Hematopoietic multipotent progenitor cell treated with erythropoietin and hydrocortisone succinate and interleukin-3 and kit ligand, for 6 days (in vitro differentiated cells): Measurements from ENCODE around the gene GPRC6A.
"Not testable (repeated sequence)": the region's sequence is repeated elsewhere in the genome, so short reads cannot be mapped to it uniquely, and the experiment has no call there.

Experiments
- DNase-seq: peaks from one replicate; pipeline ENCODE4 v3.0.0-alpha.2; 2015

GPRC6A gene, protein sequence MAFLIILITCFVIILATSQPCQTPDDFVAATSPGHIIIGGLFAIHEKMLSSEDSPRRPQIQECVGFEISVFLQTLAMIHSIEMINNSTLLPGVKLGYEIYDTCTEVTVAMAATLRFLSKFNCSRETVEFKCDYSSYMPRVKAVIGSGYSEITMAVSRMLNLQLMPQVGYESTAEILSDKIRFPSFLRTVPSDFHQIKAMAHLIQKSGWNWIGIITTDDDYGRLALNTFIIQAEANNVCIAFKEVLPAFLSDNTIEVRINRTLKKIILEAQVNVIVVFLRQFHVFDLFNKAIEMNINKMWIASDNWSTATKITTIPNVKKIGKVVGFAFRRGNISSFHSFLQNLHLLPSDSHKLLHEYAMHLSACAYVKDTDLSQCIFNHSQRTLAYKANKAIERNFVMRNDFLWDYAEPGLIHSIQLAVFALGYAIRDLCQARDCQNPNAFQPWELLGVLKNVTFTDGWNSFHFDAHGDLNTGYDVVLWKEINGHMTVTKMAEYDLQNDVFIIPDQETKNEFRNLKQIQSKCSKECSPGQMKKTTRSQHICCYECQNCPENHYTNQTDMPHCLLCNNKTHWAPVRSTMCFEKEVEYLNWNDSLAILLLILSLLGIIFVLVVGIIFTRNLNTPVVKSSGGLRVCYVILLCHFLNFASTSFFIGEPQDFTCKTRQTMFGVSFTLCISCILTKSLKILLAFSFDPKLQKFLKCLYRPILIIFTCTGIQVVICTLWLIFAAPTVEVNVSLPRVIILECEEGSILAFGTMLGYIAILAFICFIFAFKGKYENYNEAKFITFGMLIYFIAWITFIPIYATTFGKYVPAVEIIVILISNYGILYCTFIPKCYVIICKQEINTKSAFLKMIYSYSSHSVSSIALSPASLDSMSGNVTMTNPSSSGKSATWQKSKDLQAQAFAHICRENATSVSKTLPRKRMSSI

DNA sequence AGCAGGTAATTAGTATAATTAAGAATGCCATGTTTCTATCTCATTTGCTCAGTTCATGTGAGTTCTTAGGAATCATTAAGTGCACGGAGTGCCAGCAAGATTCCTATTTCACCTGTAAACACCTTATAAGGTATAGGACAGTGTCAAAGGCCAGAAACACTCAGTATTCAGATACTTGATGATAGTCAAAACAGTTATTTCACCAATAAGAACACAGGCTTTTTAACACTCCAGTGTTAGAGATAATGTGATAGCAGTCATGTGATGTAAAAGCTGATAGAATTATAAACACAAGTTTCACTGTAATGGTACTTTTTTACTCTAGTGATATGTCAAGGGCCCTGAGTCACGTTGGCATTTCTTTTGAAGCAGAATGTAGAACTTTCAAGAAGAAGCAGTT is at the start of gene GPRC6A:
Gene GPRC6A (minus strand): TSS at position 101 of the 400 bp plus-strand sequence. CDS start 70 bp downstream, at position 31.
- no peak for DNase-seq

DNA sequence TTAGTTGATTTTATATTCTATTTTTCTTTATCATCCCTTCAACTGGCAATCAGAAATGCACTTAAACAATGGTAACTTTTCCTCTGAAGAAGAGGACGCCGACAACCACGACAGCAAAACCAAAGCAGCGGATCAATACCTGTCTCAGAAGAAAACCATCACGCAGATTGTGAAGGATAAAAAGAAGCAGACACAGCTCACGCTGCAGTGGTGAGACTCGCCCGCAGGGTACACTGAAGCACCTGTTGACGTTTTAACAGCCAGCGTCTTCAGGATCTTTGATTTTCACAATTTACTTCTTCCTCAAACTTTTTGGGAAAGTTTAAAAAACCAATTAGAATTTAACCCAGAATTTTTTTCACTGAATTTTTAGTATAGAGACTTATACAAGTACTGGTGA is 48.9 kb upstream of the GPRC6A start:
- DNase-seq, result no peak

DNA sequence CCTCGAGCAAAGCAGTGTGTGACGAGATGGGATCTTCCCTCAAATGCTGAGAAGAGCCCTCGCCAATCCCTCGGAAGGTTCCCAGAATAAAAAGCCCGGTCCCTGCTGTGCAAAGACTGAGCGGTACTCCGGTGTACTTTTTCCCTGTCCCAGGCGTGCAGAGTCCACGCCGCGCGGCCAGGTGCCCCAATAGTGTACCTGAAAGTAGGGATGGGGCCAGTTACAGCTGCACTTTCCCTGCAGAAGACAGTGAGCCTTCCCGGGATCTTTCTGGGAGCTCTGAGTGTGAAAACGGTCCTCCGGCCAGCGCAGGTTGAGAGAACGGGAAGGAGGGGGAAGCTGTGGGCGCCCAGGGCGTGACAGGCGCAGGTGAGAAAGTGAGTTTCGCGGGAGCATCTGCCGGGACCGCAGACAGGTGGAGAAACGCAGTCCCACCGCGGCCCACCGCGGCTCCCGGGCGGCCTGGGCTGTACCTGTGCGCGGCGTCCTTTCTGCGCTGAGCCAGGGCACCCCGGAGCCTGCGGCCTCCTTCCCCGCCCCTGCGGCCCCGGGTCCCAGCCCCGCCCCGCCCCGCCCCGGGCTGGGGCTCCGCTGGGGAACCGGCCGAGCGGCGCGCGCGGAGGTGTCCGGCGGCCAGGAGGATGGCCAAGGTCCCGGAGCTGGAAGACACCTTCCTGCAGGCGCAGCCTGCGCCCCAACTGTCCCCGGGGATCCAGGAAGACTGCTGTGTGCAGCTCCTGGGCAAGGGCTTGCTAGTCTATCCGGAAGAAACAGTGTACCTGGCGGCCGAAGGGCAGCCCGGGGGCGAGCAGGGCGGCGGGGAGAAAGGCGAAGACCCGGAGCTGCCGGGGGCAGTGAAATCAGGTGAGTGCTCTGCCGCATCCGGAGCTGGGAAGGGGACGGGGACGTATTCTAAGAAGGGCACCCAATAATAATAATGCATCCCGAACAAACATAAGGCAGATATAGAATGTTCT is 48.0 kb upstream of the GPRC6A start, which contains the start of gene RFX6:
Gene RFX6 (plus strand): TSS at position 608 of the 977 bp plus-strand sequence. CDS start 34 bp downstream, at position 642.
- no peak for DNase-seq

DNA sequence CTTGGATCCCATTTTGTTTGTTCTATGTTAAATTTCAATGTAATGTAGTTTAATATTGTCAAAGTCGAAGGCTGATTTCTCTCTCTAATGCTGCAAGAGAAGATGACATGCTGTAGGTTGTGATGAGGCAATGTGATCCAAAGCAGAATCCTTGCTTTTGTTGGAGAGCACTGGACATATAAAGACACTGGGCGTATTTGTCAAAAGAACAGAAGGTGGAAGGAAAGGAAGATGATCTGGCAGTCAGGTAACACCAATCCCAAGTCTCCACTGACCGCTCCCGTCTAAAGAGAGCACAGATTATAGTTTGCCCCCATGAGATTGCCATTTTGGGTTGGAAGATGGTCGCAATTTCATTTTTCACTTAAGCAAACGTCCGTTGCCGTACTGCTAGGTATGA is 47.2 kb upstream of the GPRC6A start:
- no peak for DNase-seq

DNA sequence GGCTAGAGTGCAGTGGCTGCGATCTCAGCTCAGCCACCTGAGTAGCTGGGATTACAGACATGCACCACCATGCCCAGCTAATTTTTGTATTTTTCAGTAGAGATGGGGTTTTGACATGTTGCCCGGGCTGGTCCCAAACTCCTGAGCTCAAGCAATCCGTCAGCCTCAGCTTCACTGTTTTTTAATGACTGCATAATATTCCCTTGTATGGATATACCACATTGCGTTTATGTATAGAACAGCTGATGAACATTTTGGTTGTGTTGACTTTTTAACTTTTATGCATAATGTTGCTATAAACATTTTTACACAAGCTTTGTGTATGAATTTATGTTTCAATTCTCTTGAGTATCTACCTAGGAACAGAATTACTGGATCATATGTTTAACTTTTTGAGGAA is 43.9 kb upstream of the GPRC6A start:
- no peak for DNase-seq

DNA sequence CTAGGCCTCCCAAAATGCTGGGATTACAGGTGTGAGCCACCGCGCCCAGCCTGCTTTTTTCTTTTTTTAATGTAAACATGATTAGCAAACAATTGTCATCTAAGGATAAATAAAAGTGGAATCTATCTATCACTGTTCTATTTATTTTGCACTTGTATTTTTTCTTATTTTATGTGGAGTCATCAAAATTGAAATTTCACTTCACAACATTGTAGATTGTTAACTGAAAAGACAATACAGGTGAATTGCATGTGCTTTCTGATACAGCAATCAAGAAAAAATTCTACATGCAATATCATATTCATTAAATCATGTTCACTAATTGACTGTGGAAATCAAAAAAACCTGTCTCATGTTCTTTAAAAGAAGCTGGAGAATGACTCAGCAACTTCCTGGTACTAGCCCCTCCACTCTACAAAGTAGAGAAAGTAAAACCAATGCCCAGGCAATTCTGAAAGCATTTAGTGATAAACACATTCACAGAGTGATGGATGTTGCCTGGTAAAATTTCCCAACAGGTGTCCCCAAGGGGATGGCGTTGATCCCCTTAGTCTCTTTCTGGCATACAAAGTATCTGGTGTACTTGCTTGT is 37.5 kb upstream of the GPRC6A start:
- DNase-seq, result peak; percentile 43

DNA sequence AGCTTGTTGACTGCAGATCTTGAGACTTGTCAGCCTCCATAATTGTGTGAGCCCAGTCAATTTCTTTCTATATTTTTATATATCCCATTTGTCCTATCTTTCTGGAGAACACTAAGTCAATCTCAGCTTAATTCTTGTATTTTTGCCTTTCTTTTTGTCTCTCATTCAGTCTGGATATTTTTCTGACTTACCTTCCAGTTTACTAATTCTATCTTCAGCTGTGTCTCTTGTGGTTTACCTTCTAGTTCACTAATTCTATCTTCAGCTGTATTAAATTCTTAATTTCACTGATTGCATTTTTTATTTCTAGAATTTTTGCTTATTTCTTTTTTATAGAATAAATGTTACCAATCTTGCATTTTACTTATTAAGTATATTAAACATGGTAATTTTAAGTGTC is 30.4 kb upstream of the GPRC6A start:
- DNase-seq, result no peak

DNA sequence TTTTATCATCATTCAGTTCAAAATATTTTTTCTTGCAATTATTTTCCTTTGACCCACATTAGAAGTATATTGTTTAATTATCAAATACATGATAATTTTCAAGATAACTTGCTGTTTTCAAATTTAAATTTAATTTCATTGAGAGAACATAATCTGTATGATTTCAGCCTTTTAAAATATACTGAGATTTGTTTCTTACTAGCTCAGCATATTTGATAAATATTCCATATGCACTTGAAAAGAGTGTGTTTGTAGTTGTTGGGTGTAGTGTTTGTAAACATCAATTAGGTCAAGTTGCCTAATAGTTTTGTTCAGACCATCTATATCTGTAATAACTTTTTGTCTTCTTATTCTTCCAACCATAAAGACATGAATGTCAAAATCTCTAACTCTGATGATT is 29.2 kb upstream of the GPRC6A start:
- no peak for DNase-seq

DNA sequence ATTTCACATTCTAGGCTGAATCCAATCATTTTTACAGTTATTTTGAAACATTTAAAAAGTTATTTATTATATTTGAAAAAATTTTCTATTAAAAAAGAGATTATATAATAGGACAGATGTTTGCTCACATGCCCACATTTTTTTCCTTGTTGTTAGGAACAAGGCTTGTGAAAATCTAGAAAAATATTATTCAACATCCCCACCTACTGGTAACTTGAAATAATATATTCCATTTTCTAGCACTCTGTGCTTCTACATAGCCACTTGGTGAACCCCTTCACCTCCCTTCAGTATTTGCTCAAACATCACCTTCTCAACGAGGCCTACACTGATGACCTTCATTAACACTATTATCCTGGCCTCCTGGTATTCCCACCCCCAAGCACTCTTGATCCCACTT is 18.3 kb upstream of the GPRC6A start:
- peak; percentile 60 for DNase-seq

DNA sequence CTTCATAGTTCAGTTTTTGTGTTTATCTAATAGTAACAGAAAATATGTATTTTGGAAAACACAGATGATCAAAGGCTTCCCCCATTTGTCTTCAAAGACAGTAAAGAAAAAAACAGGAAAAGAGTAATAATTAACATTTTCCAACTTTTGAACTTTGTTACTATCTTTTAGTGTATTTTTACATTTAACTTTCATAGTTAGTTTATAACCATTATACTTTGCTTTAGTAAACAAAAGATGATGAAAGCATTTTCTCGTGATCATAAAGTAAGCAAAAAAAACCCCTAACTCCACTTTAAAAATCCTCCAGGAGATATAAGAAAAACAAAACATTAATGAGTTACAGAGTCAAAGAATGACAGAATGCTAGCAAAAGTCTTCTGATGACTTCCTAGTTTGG is 13.6 kb upstream of the GPRC6A start:
- DNase-seq, result no peak

DNA sequence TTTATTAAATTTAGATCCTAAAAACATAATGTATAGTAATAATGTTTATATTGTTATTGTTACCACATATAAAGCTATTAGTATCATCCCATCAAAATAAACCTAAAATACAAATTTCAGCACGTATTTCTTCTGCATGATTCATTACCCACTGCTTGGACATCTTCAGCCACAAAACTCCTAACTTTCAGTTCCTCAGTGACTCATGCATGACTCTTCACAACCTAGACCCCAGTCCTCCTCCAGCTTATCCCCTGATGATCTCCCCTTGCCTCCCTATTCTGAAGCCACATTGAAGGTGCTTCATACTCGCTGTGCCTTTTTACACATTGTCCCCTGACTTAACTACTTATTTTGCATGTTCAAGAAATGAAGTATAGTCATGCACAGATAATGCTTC is 11.2 kb upstream of the GPRC6A start:
- DNase-seq, result no peak

DNA sequence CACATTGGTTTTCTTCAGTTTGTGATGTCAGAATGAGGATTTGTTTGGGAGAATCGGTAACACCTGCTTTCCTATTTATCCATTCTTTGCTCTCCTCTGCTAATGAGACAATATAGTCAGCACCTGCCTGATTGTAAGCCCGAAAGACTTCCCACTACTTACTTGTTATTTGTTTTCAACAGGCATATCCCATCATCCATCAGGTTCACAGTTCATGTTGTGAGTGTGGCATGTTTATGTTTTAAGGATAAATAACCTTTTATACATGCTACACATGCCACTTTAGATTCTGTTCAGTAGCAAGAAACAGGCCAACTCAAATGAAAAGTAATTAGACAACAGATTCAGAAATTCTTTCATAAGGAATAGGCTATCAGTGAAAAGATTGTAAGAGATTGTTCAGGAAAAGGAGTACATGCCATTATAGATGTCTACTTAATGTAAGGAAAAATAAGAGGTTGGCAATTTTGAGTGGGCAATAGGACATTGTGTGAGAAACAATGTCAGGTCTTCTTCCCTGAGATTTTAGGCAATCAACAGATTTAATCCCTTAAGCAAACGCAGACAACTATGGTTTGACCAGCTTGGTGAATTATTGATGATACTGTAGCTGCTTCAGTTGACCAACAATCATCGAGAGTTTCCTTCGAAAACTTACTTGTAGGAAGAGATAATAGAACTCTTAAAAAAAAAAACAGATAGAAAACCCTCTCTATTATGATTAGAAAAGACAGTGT is 7.9 kb upstream of the GPRC6A start:
- DNase-seq, result no peak

DNA sequence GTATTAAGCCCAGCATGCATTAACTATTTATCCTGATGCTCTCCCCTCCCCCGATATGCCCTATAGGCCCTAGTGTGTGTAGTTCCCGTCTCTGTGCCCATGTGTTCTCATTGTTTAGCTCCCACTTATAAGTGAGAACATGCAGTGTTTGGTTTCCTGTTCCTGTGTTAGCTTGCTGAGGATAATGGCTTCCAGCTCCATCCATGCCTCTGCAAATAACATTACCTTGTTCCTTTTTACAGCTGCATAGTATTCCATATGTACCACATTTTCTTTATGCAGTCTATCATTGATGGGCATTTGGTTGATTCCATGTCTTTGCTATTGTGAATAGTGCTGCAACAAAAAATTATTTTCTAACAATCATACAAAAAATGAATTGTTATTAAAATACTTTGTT is 5.6 kb upstream of the GPRC6A start:
- not testable (repeated sequence) for DNase-seq

DNA sequence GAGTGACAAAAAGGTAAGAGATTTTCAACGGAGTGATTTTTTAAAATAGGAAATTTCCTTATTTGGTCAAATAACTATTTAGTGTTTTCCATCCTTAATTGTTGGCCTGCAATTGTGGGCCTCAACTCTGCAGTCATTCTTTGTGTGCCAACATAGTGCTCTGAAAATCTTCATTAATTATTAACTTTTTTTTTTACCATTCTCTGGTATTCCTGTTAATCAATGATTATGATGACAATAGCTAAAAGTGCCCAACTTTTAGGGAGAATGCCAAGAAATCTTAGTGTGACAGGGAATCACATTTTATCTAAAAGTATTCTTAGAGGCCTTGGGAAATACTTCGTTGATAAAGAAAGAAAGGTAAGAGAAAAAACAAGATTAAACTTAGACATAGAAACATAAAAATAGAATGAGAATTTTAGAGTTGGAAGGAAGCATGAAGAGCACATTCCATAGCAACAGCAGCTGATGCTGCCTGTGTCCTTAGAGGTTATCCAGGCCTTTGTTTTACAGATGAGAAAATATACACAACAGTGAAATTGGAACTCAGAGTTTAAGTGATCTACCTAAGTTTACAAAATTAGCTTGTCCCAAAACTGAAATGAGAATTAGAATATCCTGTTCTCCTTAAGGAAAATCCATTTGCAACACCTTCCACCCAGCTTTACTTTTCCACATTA is 1.2 kb downstream of the GPRC6A start:
- no peak for DNase-seq

DNA sequence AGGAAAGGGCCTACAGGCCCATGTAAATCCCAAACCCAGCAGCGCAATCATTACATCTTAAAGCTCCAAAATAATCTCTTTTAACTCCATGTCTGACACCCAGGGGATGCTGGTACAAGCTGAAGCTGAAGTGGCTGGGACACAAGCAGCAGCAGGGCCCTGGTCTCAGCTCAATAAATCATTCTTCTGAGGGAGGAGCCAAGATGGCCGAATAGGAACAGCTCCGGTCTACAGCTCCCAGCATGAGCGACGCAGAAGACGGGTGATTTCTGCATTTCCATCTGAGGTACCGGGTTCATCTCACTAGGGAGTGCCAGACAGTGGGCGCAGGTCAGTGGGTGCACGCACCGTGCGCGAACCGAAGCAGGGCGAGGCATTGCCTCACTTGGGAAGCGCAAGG is 12.5 kb downstream of the GPRC6A start:
- not testable (repeated sequence) for DNase-seq

DNA sequence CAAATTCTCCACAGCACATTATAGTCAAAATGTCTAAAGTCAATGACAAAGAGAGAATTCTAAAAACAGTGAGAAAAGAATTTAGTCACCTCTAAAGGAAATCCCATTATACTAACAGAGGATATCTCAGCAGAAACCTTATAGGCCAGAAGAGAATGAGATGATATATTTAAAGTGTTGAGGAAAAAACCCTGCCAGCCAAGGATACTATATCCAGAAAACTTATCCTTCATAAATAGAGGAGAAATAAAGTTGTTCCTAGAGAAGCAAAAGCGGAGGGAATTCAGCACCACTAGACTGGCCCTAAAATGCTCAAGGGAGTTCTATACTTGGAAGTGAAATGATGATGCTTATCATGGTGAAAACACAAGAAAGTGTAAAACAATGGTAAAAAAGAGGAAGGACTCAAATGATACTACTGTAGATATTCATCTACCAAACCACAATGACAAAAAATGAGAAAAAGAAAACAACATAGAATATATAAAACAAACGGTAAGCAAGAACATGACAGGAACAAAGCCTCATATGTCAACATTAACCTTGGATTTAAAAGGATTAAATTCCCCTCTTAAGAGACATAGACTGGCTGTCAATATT is 16.7 kb downstream of the GPRC6A start:
- peak; percentile 6 for DNase-seq

DNA sequence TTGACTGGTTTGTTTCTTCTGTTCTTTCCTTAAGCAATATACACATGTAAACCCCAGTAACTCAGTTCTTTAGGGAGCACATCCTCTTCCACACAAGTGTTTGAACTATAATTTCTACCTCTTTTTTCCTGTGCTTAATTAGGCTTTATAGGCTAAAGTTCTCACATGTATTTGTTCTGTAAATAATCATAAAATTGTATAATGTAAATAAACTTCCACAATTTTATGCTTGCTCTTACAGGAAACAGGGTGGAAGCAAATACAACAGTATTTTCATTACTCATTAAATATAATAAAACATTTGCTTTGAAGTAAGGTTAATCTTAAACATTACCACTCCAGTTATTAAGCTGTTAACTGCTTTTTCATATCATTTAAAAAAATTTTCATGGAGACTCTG is 26.9 kb downstream of the GPRC6A start:
- DNase-seq, result no peak

DNA sequence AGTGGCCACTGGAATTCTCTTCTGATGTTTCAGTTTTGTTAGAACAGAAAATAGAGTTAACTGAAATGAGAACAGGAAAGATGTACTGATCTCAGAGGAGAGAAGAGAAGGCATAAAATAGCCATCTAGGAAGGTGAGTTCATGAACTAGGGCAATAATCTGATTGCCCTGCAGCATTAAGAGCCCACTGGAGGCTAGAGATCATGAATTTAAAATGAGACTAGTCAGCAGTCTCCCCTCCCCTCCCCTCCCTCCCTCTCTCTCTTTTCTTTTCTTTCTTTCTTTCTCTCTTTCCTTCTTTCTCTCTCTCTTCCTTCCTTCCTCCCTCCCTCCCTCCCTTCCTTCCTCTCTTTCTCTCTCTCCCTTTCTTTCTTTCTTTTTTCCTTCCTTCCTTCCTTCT is 28.9 kb downstream of the GPRC6A start:
- DNase-seq, result no peak

DNA sequence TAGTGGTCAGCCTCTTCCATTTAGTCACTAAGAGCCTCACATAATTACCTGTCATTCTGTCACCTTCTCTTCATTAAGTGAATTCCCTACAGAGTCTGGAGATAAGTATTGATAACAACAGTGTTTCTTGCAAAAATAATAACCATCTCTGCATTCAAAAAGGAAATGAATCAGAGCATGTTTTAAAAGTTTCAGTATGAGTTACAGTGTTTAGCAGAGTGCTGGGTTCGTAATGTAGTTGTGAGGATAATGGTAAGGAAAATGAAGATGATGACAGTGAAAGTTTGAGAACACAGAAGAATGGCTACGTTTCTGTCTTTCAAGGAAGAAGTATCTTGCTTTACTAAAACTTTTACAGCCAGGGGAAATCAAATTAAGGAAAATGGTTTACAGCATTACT is 31.3 kb downstream of the GPRC6A start:
- no peak for DNase-seq

DNA sequence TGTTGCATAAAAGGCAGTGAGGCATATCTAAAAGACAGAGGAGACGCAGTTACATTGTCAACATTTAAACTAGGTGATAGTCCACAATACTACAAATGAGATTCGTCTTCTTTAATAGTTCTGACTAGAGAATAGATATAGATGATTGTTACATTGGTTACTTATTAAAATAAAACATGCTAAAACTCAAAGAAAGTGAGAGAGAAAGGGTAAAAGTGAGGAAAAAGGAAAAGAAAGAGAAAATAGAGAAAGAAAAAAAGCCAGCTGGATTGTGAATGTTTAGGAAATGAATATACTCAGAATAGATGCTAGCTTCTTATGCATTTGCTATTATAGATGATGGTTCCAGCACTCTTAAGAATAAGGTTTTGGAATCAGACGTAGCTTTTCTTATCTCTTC is 35.7 kb downstream of the GPRC6A start:
- no peak for DNase-seq
